GM12878 (cell line): ENCODE results near the gene NCBP1. TPM values are rescaled to one million over a fixed set of nuclear protein-coding genes. Genes with fewer than 3 reads are reported as not detected.

Experiments used
- ATAC-seq: fragments of 200-7000 bp; cut with Tn5 transposase; 3 replicates; pipeline ENCODE4 v1.9.1; 2020; ENCODE audit warnings: mild to moderate bottlenecking, moderate library complexity
- BruUV-seq: library from RNA; stranded (reverse); fragments of 400-500 nt; replicated peaks from 2 replicates; lab custom pipeline; 2021; lab: Mats Ljungman, UMichigan
- CTCF ChIA-PET: fragments of 300-600 bp; sonication (Branson Sonifier 250); formaldehyde crosslinking; extraction: SDS; loops from one replicate; lab custom pipeline; 2021; ENCODE audit warnings: inconsistent platforms; lab: Yijun Ruan, JAX
- POLR2A ChIA-PET: fragments of 350-600 bp; formaldehyde crosslinking; extraction: SDS; loops from one replicate; lab custom pipeline; 2021; ENCODE audit warnings: inconsistent platforms; lab: Charles Lee
- RAD21 ChIA-PET: fragments of 300-600 bp; sonication (Branson Sonifier 250); formaldehyde crosslinking; loops from one replicate; lab custom pipeline; 2023; ENCODE audit warnings: antibody characterized with exemption; ENCODE audit not compliant: unreplicated experiment; lab: Charles Lee
- SMC1A ChIA-PET: fragments of 300-600 bp; sonication (Branson Sonifier 250); formaldehyde crosslinking; loops from one replicate; lab custom pipeline; 2023; ENCODE audit not compliant: unreplicated experiment, uncharacterized antibody; lab: Charles Lee
- DNase-seq: peaks from one replicate; pipeline ENCODE4 v3.0.0-alpha.2; 2011; ENCODE audit warnings: low read depth, low spot score
- FAIRE-seq: peaks from 3 replicates; lab custom pipeline; 2011; peaks lifted over from hg19 to GRCh38; lab: Jason Lieb, UNC
- H2AFZ ChIP-seq: 2 replicates; pipeline ENCODE4 v1.6.0; 2011; ENCODE audit warnings: low read depth, low read length, control low read depth; ENCODE audit not compliant: control insufficient read depth
- H3K27ac ChIP-seq: 2 replicates; pipeline ENCODE4 v1.5.1; 2011; ENCODE audit warnings: control low read depth; ENCODE audit not compliant: control insufficient read depth, insufficient read depth
- H3K27me3 ChIP-seq, 2 experiments: replicated peaks in 1 of 2; 2 replicates each; pipeline versions ENCODE4 v1.6.0 to v1.6.1; 2011; ENCODE audit warnings: low read length in 1 of 2; ENCODE audit not compliant: control insufficient read depth in 2 of 2, insufficient read depth in 2 of 2
- H3K36me3 ChIP-seq, 2 experiments: 2 replicates each; pipeline ENCODE4 v1.5.1; 2011; ENCODE audit warnings: low read length in 1 of 2; ENCODE audit not compliant: control insufficient read depth in 2 of 2, insufficient read depth in 2 of 2
- H3K4me1 ChIP-seq: 2 replicates; pipeline ENCODE4 v1.6.1; 2011; ENCODE audit warnings: mild to moderate bottlenecking, low read length, moderate library complexity, mixed read lengths; ENCODE audit not compliant: control insufficient read depth, insufficient read depth
- H3K4me2 ChIP-seq: 2 replicates; pipeline ENCODE4 v1.6.0; 2011; ENCODE audit warnings: control low read depth; ENCODE audit not compliant: control insufficient read depth, insufficient read depth
- H3K4me3 ChIP-seq: fragments of 200-600 bp; sonication (generic); 2 replicates; pipeline ENCODE4 v1.5.1; 2016
- H3K79me2 ChIP-seq: 2 replicates; pipeline ENCODE4 v1.6.0; 2011; ENCODE audit warnings: low read length; ENCODE audit not compliant: control insufficient read depth, insufficient read depth
- H3K9ac ChIP-seq: 2 replicates; pipeline ENCODE4 v1.8.0; 2011; ENCODE audit warnings: low read length, control low read depth, mixed read lengths; ENCODE audit not compliant: control insufficient read depth, insufficient read depth
- H3K9me3 ChIP-seq: replicated peaks from 3 replicates; pipeline ENCODE4 v1.5.1; 2011; ENCODE audit warnings: mild to moderate bottlenecking, low read length; ENCODE audit not compliant: control insufficient read depth, insufficient read depth
- H4K20me1 ChIP-seq: 2 replicates; pipeline ENCODE4 v1.6.0; 2011; ENCODE audit not compliant: control insufficient read depth, insufficient read depth
- BCL11A ChIP-seq: IDR thresholded peaks from 2 replicates; pipeline ENCODE4 v1.6.1; 2011; ENCODE audit warnings: low read depth, low read length
- BCL3 ChIP-seq: IDR thresholded peaks from 2 replicates; pipeline ENCODE4 v1.6.1; 2011; ENCODE audit warnings: borderline replicate concordance, low read depth, mild to moderate bottlenecking, moderate library complexity, low read length; ENCODE audit not compliant: insufficient read depth, poor library complexity, severe bottlenecking
- CEBPB ChIP-seq, 2 experiments: fragments of 150-350 bp in 1 of 2; IDR thresholded peaks; 2 replicates each; pipeline ENCODE4 v1.6.1; 2012 to 2014; ENCODE audit warnings: low read depth in 2 of 2, low read length in 2 of 2, borderline replicate concordance in 1 of 2, inconsistent platforms in 1 of 2
- FOS ChIP-seq: IDR thresholded peaks from 3 replicates; pipeline ENCODE4 v1.6.1; 2011; ENCODE audit warnings: borderline replicate concordance; ENCODE audit not compliant: insufficient read length; ENCODE audit errors: extremely low read depth
- IRF5 ChIP-seq: fragments of 450-650 bp; IDR thresholded peaks from 2 replicates; pipeline ENCODE4 v1.6.1; 2017; ENCODE audit warnings: borderline replicate concordance
- MTA3 ChIP-seq: IDR thresholded peaks from 2 replicates; pipeline ENCODE4 v1.6.1; 2012; ENCODE audit warnings: low read length, inconsistent platforms, borderline replicate concordance
- POLR2A ChIP-seq: IDR thresholded peaks from 2 replicates; pipeline ENCODE4 v1.6.1; 2011; ENCODE audit warnings: low read depth, mild to moderate bottlenecking, low read length
- POLR2AphosphoS5 ChIP-seq: IDR thresholded peaks from 2 replicates; pipeline ENCODE4 v1.6.1; 2011; ENCODE audit warnings: mild to moderate bottlenecking, low read length, inconsistent platforms
- POU2F2 ChIP-seq: IDR thresholded peaks from 3 replicates; pipeline ENCODE4 v1.6.1; 2011; ENCODE audit warnings: low read depth, mild to moderate bottlenecking, low read length, borderline replicate concordance
- RAD51 ChIP-seq: fragments of 450-650 bp; IDR thresholded peaks from 2 replicates; pipeline ENCODE4 v1.6.1; 2016; ENCODE audit warnings: moderate library complexity, mild to moderate bottlenecking, inconsistent platforms
- SUPT20H ChIP-seq: IDR thresholded peaks from 2 replicates; pipeline ENCODE4 v1.6.1; 2011; ENCODE audit warnings: low read depth, mild to moderate bottlenecking, low read length, moderate library complexity, borderline replicate concordance; ENCODE audit not compliant: control insufficient read depth
- ZNF592 ChIP-seq: fragments of 450-650 bp; IDR thresholded peaks from 2 replicates; pipeline ENCODE4 v1.6.1; 2017; ENCODE audit warnings: mild to moderate bottlenecking, moderate library complexity
- in situ Hi-C: fragments of 300-500 bp; cut with MboI; formaldehyde crosslinking; loops from 9 replicates; pipeline ENCODE4 v1.14.3; 2018; ENCODE audit warnings: mixed read lengths
- intact Hi-C: fragments of 100-400 bp; cut with micrococcal nuclease; formaldehyde crosslinking; loops from one replicate; pipeline ENCODE4 v1.14.2; 2022; ENCODE audit not compliant: unreplicated experiment
- polyA plus RNA-seq, 11 experiments: library from polyadenylated mRNA; depleted of rRNA in 4 of 11; unstranded in 6 of 11; stranded (reverse) in 5 of 11; fragments of >200 nt; fragmentation: Nextera tagmentation in 4 of 11; fragmentation: Illumina TruSeq in 1 of 11; extraction: Ambion mirVana in 4 of 11; extraction: Trizol in 1 of 11; gene quantifications; 1 replicate in 1 of 11; 2 replicates in 10 of 11; pipeline versions ENCODE4 v1.2.1 to v1.2.3, GENCODE V29; 2011 to 2016; ENCODE audit warnings: inconsistent platforms in 2 of 11, missing spikeins in 2 of 11, low read depth in 1 of 11
- total RNA-seq, 4 experiments: library from RNA; depleted of rRNA in 3 of 4; stranded (reverse); fragments of >200 nt in 3 of 4; fragmentation: Illumina TruSeq in 1 of 4; extraction: Trizol in 1 of 4; gene quantifications; 2 replicates each; pipeline versions ENCODE4 v1.2.1 to v1.2.3, GENCODE V29; 2013 to 2021

NCBP1 gene
- total and polyA plus RNA-seq, 10 of the 15 experiments (the other 5 are each of a cell fraction or from before 2014, with no cell fraction given) = 14.7 to 70.9 (median 36.0) TPM

GRCh38 chr9:97629156-97629555 lies 4.5 kb upstream of the NCBP1 start:
- POLR2A ChIA-PET = interaction anchor here (0.6 to 1.2 kb wide), 2 partner anchors 9 to 100 kb away, joined by 3 to 5 read pairs; no protein-coding TSS in a partner anchor
- ATAC-seq (no peak), FAIRE-seq (no peak), DNase-seq (no peak)
- Histone ChIP-seq H3K36me3 (peaks cover 0 to 2% of the 10 kb centered on the region in 2 experiments; a peak in 1 of 4 replicates), H3K9me3 (no peaks in the 10 kb centered on the region), H3K27me3 (no peaks in the 10 kb centered on the region), H3K4me2 (no peak overlapping the region), H3K79me2 (peaks cover 38% of the 10 kb centered on the region), H3K9ac (no peak overlapping the region), H4K20me1 (no peaks in the 10 kb centered on the region), H3K4me1 (peaks cover 5% of the 10 kb centered on the region), H3K27ac (no peak overlapping the region), H2AFZ (no peak overlapping the region), H3K4me3 (no peak overlapping the region)
- SMC1A ChIA-PET = interaction anchor here (0.6 to 2.5 kb wide), 8 partner anchors 10 to 216 kb away, joined by 3 to 14 read pairs (median 5); no protein-coding TSS in a partner anchor
- RAD21 ChIA-PET = interaction anchor here (1.5 to 2.1 kb wide), 2 partner anchors 11 to 13 kb away, joined by 6 to 11 read pairs; no protein-coding TSS in a partner anchor
- TF ChIP-seq FOS (no peak), POLR2AphosphoS5 (no peak), IRF5 (no peak), ZNF592 (no peak), POU2F2 (no peak), MTA3 (no peak), CEBPB (IDR thresholded peaks at IDR 0.05; ENCODE audit: borderline replicate concordance in 1 of 2, low read depth in 2 of 2, low read length in 2 of 2) (no peak), BCL11A (no peak), RAD51 (no peak), POLR2A (no peak), BCL3 (no peak), SUPT20H (no peak)
- intact Hi-C loops (no loop called here), in situ Hi-C loops (loop anchor here (25.0 kb wide), 1 partner anchor 1217 kb away; the partner anchor contains the start of gene ZNF367)
- no TSS peak for BruUV-seq
- CTCF ChIA-PET = interaction anchor here (1.1 to 5.5 kb wide), 6 partner anchors 11 to 772 kb away, joined by 3 to 35 read pairs (median 12); no protein-coding TSS in a partner anchor
